ENCODE results near the gene FBXW5.
A peak's percentile ranks its signal among the peaks of the same experiment; 100 is the strongest.

GRCh38 chr9:136900988-136901515 lies 43.5 kb downstream of the FBXW5 start:
- TF ChIP-seq CTCF (IDR thresholded peaks at IDR 0.05) (no peak), POLR2AphosphoS5 (IDR thresholded peaks at IDR 0.05; ENCODE audit: low read depth, low read length) (0 out of 2 replicates have a peak, but pooled peaks have one; percentile 3), REST (IDR thresholded peaks at IDR 0.05; ENCODE audit: insufficient read depth in 1 of 2, low read depth in 2 of 2, low read length in 1 of 2) (no peak)
